GM10248 (cell line): Measurements from ENCODE around the gene LMCD1.

Experiments
- CTCF ChIA-PET: fragments of 300-600 bp; sonication (Branson Sonifier 250); formaldehyde crosslinking; extraction: SDS; loops from one replicate; lab custom pipeline; 2021; ENCODE audit warnings: antibody characterized with exemption; lab: Yijun Ruan, JAX
- POLR2A ChIA-PET: fragments of 350-650 bp; sonication (Branson Sonifier 250); formaldehyde crosslinking; extraction: SDS; loops from one replicate; lab custom pipeline; 2020; ENCODE audit warnings: antibody characterized with exemption; lab: Yijun Ruan, JAX
- DNase-seq: peaks from one replicate; pipeline ENCODE4 v3.0.0; 2012; ENCODE audit errors: extremely low spot score
- TF ChIP-seq, protein P1 (sequence below): IDR thresholded peaks from 2 replicates; pipeline ENCODE4 v1.5.1; 2012; ENCODE audit warnings: mild to moderate bottlenecking, low read depth; ENCODE audit errors: extremely low read depth, missing control alignments, control extremely low read depth

The LMCD1 gene

DNA sequence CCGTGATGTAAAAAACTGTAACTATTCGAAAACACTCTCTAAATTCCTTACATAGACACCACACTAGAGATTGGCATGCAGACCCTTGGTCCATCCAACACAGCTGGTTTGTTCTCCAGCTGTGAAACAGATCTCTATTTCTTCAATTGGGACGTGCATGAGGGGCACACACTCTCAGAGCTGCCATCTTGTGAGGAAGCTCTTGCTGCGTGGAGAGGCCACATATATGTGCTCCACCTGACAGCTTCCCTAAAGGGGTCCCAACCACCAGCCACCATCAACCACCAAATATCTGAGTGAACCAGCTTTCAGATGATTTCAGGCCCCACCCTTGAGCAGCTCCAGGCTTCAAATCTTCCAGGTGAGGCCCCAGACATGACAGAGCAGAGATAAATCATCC is 117.3 kb downstream of the LMCD1 start:
- ChIA-PET CTCF (interaction anchor here (1.4 to 3.1 kb wide), 5 partner anchors 8 to 39 kb away, joined by 3 to 8 read pairs (median 4); partner anchors contain the start of gene SSUH2), POLR2A (no interaction called here)
- DNase-seq, result no peak
- TF ChIP-seq, protein P1, sequence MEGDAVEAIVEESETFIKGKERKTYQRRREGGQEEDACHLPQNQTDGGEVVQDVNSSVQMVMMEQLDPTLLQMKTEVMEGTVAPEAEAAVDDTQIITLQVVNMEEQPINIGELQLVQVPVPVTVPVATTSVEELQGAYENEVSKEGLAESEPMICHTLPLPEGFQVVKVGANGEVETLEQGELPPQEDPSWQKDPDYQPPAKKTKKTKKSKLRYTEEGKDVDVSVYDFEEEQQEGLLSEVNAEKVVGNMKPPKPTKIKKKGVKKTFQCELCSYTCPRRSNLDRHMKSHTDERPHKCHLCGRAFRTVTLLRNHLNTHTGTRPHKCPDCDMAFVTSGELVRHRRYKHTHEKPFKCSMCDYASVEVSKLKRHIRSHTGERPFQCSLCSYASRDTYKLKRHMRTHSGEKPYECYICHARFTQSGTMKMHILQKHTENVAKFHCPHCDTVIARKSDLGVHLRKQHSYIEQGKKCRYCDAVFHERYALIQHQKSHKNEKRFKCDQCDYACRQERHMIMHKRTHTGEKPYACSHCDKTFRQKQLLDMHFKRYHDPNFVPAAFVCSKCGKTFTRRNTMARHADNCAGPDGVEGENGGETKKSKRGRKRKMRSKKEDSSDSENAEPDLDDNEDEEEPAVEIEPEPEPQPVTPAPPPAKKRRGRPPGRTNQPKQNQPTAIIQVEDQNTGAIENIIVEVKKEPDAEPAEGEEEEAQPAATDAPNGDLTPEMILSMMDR, result no peak

DNA sequence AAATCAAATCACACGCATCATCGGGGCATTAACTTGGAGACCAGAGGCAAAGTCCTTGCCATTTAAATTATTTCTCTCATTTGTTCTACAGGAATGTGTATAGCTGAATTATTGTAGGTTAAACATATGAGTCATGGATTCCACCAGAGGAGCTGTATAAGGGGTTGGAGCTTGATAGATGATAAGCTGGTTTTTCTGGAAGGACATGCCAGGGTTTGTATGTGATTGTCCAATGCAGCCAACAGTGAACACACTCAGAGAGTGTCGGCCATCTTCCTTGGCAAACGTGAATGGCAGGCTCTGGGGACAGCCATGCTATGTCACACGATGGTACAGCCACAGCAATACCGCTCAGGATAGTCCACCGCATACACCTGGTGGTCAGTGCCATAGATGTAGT is 117.9 kb downstream of the LMCD1 start:
- ChIA-PET CTCF (interaction anchor here (1.4 to 3.1 kb wide), 6 partner anchors 8 to 178 kb away, joined by 3 to 8 read pairs (median 4); partner anchors contain the start of gene SSUH2), POLR2A (no interaction called here)
- TF ChIP-seq, protein P1, result no peak
- DNase-seq, result no peak

DNA sequence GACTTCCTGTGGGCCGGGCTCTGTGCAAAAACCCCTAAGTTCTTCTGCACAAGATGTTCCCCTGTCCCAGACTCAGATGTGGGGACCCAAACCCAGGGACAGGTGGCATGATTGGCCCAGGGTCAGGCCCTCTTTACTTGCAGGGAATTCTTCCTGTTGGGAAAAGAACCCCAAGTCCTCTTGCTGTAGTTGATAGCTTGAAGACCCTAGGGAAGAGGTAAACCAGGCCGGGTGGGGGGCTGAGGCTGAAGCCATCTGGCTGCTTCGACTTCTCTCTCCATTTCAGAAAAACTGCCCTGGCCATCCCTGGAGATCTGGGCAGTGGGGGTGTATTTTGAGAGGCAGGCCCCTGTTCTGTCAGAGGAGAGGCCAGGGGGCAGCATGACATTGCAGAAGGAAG is 119.5 kb downstream of the LMCD1 start:
- TF ChIP-seq, protein P1, result no peak
- DNase-seq, result no peak
- ChIA-PET POLR2A (no interaction called here), CTCF (interaction anchor here (1.0 to 3.1 kb wide), 5 partner anchors 12 to 187 kb away, joined by 3 to 8 read pairs (median 5); no protein-coding TSS in a partner anchor)

DNA sequence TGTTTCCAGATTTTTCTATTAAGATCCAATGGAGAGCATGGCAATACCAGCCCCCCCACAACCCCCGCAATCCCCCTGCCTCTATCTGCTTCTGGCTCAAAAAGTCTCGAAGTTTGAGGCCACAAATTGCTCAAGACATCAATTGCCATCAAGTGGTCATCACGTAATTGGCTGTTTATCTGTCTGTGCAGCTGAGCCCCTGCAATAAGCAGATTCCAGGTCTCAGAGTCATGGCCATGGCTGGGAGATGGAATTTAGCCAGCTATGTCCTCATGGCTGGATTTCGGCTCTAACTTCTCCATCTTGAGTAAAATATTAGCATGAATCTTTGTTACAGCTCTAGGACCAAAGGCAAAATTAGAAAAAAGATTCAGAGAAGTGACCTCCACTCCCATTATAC is 120.2 kb downstream of the LMCD1 start:
- DNase-seq, result no peak
- TF ChIP-seq, protein P1, result no peak
- ChIA-PET CTCF (interaction anchor here (0.9 to 1.6 kb wide), 13 partner anchors 15 to 301 kb away, joined by 3 to 8 read pairs (median 3); partner anchors contain the start of gene LMCD1), POLR2A (no interaction called here)

DNA sequence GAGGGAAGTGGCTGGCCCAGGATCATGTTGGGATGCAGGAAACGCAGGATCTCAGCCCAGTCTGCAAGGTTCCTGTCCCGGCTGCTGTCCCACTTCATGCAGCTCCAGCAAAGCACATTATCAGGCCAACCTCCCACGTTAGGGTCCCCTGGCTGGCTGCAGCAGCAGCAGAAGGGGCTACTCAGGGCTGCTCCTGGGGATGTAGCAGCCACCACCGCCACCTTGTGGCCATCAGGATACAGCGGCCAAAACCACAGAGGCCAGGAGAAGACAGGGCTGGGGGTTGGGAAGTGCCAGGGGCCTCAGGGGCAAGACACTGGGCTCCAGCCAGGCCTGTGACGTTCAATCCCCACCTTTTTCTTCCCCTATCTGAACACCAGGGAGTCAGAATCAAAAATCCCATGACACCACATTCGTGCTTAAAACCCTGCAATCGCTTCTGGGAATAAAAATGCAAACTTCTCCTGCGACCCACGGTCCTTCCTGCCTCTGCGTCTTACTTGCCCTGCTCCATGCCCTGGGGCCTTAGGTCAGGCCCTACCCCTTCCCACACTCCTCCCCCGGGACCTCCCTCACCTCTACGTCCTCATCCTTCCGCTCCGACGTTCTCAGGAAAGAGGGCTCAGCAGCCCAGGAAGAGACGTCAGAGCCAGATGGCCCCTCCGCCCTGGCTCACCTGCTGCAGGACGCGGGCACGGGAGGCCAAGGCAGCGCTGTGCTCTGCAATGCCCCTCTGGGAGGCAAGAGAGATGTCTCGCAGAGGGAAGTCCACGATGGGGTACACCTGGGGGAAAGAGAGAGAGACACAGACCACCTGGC is 121.5 kb downstream of the LMCD1 start:
- POLR2A ChIA-PET, result no interaction called here
- TF ChIP-seq, protein P1, result peak; percentile 88
- DNase-seq, result peak; percentile 85
- CTCF ChIA-PET, result interaction anchor here (0.9 to 1.4 kb wide), 6 partner anchors 16 to 302 kb away, joined by 3 to 8 read pairs (median 4); partner anchors contain the start of gene LMCD1

DNA sequence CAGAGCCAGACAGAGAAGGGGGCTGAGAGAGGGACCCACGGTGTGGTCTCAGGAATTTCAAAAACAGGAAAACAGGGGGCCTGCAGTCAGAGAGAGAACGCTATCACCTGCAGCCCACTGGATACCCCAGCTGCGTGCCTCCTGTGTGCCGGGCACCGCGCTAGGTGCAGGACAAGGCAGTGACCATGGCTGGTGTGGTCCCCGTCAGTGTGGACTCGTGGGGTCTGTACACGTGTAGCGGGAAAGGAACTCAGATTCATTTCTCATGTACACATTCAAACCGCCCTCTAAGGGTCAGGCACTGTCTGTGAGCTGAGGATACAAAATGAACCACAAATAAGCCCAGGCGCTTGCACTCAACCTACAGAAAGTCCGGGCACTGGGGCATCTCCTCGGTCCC is 122.1 kb downstream of the LMCD1 start:
- CTCF ChIA-PET, result interaction anchor here (1.1 to 3.4 kb wide), 4 partner anchors 111 to 207 kb away, joined by 3 to 21 read pairs (median 4); no protein-coding TSS in a partner anchor
- DNase-seq, result no peak
- POLR2A ChIA-PET, result no interaction called here
- TF ChIP-seq, protein P1, result no peak
